Keratinocyte (primary cell): ENCODE measurements around the gene CCL13.

Experiments
- CTCF ChIP-seq, 3 experiments: IDR thresholded peaks in 1 of 3; conservative IDR thresholded peaks in 1 of 3; optimal IDR thresholded peaks in 1 of 3; 2 replicates in 2 of 3; 3 replicates in 1 of 3; pipeline versions ENCODE3 to v1.5.1; 2011; ENCODE audit warnings: low read length in 3 of 3, mild to moderate bottlenecking in 3 of 3, moderate library complexity in 2 of 3, control low read depth in 1 of 3, inconsistent platforms in 1 of 3; ENCODE audit not compliant: insufficient read depth in 2 of 3; ENCODE audit errors: extremely low read depth in 1 of 3
- EZH2 ChIP-seq: IDR thresholded peaks from one replicate; pipeline ENCODE4 v1.6.1; 2012; ENCODE audit warnings: inconsistent platforms, mild to moderate bottlenecking, low read length, moderate library complexity

GRCh38 chr17:34384271-34384670, 28.0 kb downstream of the CCL13 start:
- TF ChIP-seq CTCF (optimal IDR thresholded peaks at IDR 0.05 in 1 of 3, IDR thresholded peaks at IDR 0.05 in 1 of 3, conservative IDR thresholded peaks at IDR 0.05 in 1 of 3; ENCODE audit: extremely low read depth in 1 of 3, insufficient read depth in 2 of 3, low read length in 3 of 3) = no peak
- TF ChIP-seq EZH2 = no peak
